Liver (tissue), 3 donors: ENCODE data around the gene HMGCS1.

Source experiments
- ATF3 ChIP-seq: IDR thresholded peaks from 2 replicates; pipeline ENCODE4 v1.6.1; 2016; ENCODE audit warnings: antibody characterized with exemption
- CTCF ChIP-seq: fragments of 150-350 bp; IDR thresholded peaks from 2 replicates; pipeline ENCODE4 v1.5.1; 2017; ENCODE audit warnings: improper control_type of control experiment, low read depth, low read length; ENCODE audit not compliant: missing input control
- FOXA1 ChIP-seq: IDR thresholded peaks from 2 replicates; pipeline ENCODE4 v1.6.1; 2016; ENCODE audit warnings: antibody characterized with exemption
- HNF4G ChIP-seq: IDR thresholded peaks from 2 replicates; pipeline ENCODE4 v1.6.1; 2016; ENCODE audit warnings: antibody characterized with exemption
- JUND ChIP-seq, 2 donors: IDR thresholded peaks; 2 replicates each; pipeline ENCODE4 v1.6.1; 2016; ENCODE audit warnings: antibody characterized with exemption in 2 of 2
- MAX ChIP-seq: IDR thresholded peaks from 2 replicates; pipeline ENCODE4 v1.6.1; 2016; ENCODE audit warnings: antibody characterized with exemption
- RXRA ChIP-seq, 2 donors: IDR thresholded peaks; 2 replicates each; pipeline ENCODE4 v1.6.1; 2017 to 2018; ENCODE audit warnings: antibody characterized with exemption in 2 of 2, mild to moderate bottlenecking in 1 of 2
- YY1 ChIP-seq: IDR thresholded peaks from 2 replicates; pipeline ENCODE4 v1.6.1; 2016; ENCODE audit warnings: antibody characterized with exemption, mild to moderate bottlenecking
- ZBTB33 ChIP-seq: IDR thresholded peaks from 2 replicates; pipeline ENCODE4 v1.6.1; 2016; ENCODE audit warnings: antibody characterized with exemption
- donor health status: healthy.
- donor health status: healthy.

- no peak for TF ChIP-seq ATF3
- no peak for TF ChIP-seq MAX
- TF ChIP-seq CTCF: no peak
- TF ChIP-seq HNF4G: no peak
- no peak for TF ChIP-seq RXRA (IDR thresholded peaks at IDR 0.05)
- no peak for TF ChIP-seq JUND (IDR thresholded peaks at IDR 0.05)
- no peak for TF ChIP-seq FOXA1
- no peak for TF ChIP-seq ZBTB33
- TF ChIP-seq YY1: no peak
Measured at GRCh38 chr5:43309637-43310036, 3.6 kb downstream of the HMGCS1 start.
